Fibroblast of skin of left quadriceps (primary cell): ENCODE measurements around the gene PTH2.
"Not testable (repeated sequence)": the region's sequence is repeated elsewhere in the genome, so short reads cannot be mapped to it uniquely, and the experiment has no call there.

ENCODE experiments used
- DNase-seq, 2 experiments: peaks; one replicate each; pipeline ENCODE4 v3.0.0-alpha.2; 2013; ENCODE audit warnings: low read depth in 2 of 2

PTH2 gene

GRCh38 chr19:49378512-49378911 lies 44.7 kb downstream of the PTH2 start:
- no peak for DNase-seq

- DNase-seq, result no peak
Observed at GRCh38 chr19:49374665-49375434, 48.4 kb downstream of the PTH2 start.

- DNase-seq, result not testable (repeated sequence)
Observed at GRCh38 chr19:49373174-49373573, 50.1 kb downstream of the PTH2 start.
